Body of pancreas (tissue), 4 donors: ENCODE data around the gene ZNF425. TPM values are rescaled to one million over a fixed set of nuclear protein-coding genes. Genes with fewer than 3 reads are reported as not detected.

Source experiments
- ATAC-seq: fragments of 150-250 bp; one replicate; pipeline ENCODE4 v1.9.1; 2016
- DNase-seq, 4 donors: peaks; one replicate each; pipeline ENCODE4 v3.0.0-alpha.2; 2019
- H3K27ac ChIP-seq, 4 donors: fragments of 200-600 bp; sonication (generic); 1 replicate in 3 of 4; 2 replicates in 1 of 4; pipeline versions ENCODE4 v1.5.1 to v1.6.1; 2016 to 2019; ENCODE audit warnings: mild to moderate bottlenecking in 1 of 4, mixed read lengths in 1 of 4, moderate library complexity in 1 of 4
- H3K27me3 ChIP-seq, 2 donors: fragments of 200-600 bp; sonication (generic); one replicate each; pipeline ENCODE4 v1.6.0; 2016; ENCODE audit warnings: mild to moderate bottlenecking in 1 of 2
- H3K36me3 ChIP-seq, 2 donors: fragments of 200-600 bp; sonication (generic); replicated peaks in 1 of 2; 2 replicates each; pipeline ENCODE4 v1.5.1; 2016; ENCODE audit warnings: low read depth in 2 of 2; ENCODE audit not compliant: insufficient read depth in 1 of 2
- H3K4me1 ChIP-seq: fragments of 200-600 bp; sonication (generic); one replicate; pipeline ENCODE4 v1.6.0; 2016
- H3K4me3 ChIP-seq, 2 donors: fragments of 200-600 bp; sonication (generic); 1 replicate in 1 of 2; 2 replicates in 1 of 2; pipeline ENCODE4 v1.5.1; 2016 to 2019
- H3K9me3 ChIP-seq, 3 donors: fragments of 200-600 bp; sonication (generic); 1 replicate in 2 of 3; 2 replicates in 1 of 3; pipeline ENCODE4 v1.5.1; 2016
- POLR2A ChIP-seq, 3 donors: fragments of 450-650 bp; IDR thresholded peaks; one replicate each; pipeline ENCODE4 v1.6.1; 2016; ENCODE audit warnings: antibody characterized with exemption in 3 of 3, mild to moderate bottlenecking in 2 of 3
- WGBS, 2 donors: methylation state at CpG; one replicate each; pipeline ENCODE4 v1.1.5; 2017; 5-methylcytosine and 5-hydroxymethylcytosine counted together
- intact Hi-C: fragments of 100-400 bp; cut with DNase I; formaldehyde crosslinking; loops from one replicate; pipeline ENCODE4 v1.15.1; 2023
- total RNA-seq, 2 donors: library from RNA; depleted of rRNA; stranded (reverse); fragments of >200 nt; gene quantifications; one replicate each; pipeline ENCODE4 v1.1.0, GENCODE V29; 2016
- TF ChIP-seq, protein P1 (sequence below), 7 experiments: fragments of 450-650 bp in 4 of 7; fragments of 200-600 bp in 3 of 7; sonication (generic) in 3 of 7; IDR thresholded peaks; one replicate each; pipeline ENCODE4 v1.5.1; 2016 to 2019; ENCODE audit warnings: antibody characterized with exemption in 7 of 7

ZNF425 gene
- total RNA-seq, 2 donors from 2014 or later, result 0.33 to 1.6 TPM

GRCh38 chr7:149109969-149110368, 16.2 kb downstream of the ZNF425 start:
- DNase-seq (no peak), ATAC-seq (no peak)
- Histone ChIP-seq H3K27ac (no peak overlapping the region), H3K4me3 (no peak overlapping the region), H3K27me3 (no peaks in the 10 kb centered on the region), H3K36me3 (no peaks in the 10 kb centered on the region), H3K9me3 (no peaks in the 10 kb centered on the region), H3K4me1 (no peaks in the 10 kb centered on the region)
- intact Hi-C loops, result no loop called here
- 81 to 92% methylated on average over 5 to 12 of the region's 12 CpGs for WGBS, 2 donors
- TF ChIP-seq, protein P1, sequence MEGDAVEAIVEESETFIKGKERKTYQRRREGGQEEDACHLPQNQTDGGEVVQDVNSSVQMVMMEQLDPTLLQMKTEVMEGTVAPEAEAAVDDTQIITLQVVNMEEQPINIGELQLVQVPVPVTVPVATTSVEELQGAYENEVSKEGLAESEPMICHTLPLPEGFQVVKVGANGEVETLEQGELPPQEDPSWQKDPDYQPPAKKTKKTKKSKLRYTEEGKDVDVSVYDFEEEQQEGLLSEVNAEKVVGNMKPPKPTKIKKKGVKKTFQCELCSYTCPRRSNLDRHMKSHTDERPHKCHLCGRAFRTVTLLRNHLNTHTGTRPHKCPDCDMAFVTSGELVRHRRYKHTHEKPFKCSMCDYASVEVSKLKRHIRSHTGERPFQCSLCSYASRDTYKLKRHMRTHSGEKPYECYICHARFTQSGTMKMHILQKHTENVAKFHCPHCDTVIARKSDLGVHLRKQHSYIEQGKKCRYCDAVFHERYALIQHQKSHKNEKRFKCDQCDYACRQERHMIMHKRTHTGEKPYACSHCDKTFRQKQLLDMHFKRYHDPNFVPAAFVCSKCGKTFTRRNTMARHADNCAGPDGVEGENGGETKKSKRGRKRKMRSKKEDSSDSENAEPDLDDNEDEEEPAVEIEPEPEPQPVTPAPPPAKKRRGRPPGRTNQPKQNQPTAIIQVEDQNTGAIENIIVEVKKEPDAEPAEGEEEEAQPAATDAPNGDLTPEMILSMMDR (IDR thresholded peaks at IDR 0.05), result no peak
- no peak for TF ChIP-seq POLR2A (IDR thresholded peaks at IDR 0.05)

- H3K4me1 ChIP-seq, result no peaks in the 10 kb centered on the region
- no peaks in the 10 kb centered on the region for H3K27me3 ChIP-seq
- H3K9me3 ChIP-seq, result no peaks in the 10 kb centered on the region
- H3K4me3 ChIP-seq, result no peak overlapping the region
- peaks cover 0 to 3% of the 10 kb centered on the region in 2 donors for H3K36me3 ChIP-seq
- WGBS, 2 donors, result 95 to 100% methylated on average over 2 to 18 of the region's 25 CpGs
- intact Hi-C loops, result no loop called here
- TF ChIP-seq, protein P1 (IDR thresholded peaks at IDR 0.05), result no peak
- TF ChIP-seq POLR2A (IDR thresholded peaks at IDR 0.05), result no peak
- ATAC-seq (no peak), DNase-seq (no peak)
- no peak overlapping the region for H3K27ac ChIP-seq
Observed at GRCh38 chr7:149104749-149105148, 21.4 kb downstream of the ZNF425 start.

- TF ChIP-seq POLR2A (IDR thresholded peaks at IDR 0.05), result no peak
- TF ChIP-seq, protein P1 (IDR thresholded peaks at IDR 0.05), result no peak
- H3K27me3 ChIP-seq, result no peaks in the 10 kb centered on the region
- WGBS, 2 donors, result 93 to 96% methylated on average over 34 to 35 of the region's 35 CpGs
- DNase-seq (no peak), ATAC-seq (no peak)
- no peaks in the 10 kb centered on the region for H3K9me3 ChIP-seq
- no peak overlapping the region for H3K4me3 ChIP-seq
- no peaks in the 10 kb centered on the region for H3K4me1 ChIP-seq
- no peak overlapping the region for H3K27ac ChIP-seq
- peaks cover 0 to 3% of the 10 kb centered on the region in 2 donors for H3K36me3 ChIP-seq
- intact Hi-C loops, result no loop called here
Observed at GRCh38 chr7:149104214-149104613, 21.9 kb downstream of the ZNF425 start.

DNA sequence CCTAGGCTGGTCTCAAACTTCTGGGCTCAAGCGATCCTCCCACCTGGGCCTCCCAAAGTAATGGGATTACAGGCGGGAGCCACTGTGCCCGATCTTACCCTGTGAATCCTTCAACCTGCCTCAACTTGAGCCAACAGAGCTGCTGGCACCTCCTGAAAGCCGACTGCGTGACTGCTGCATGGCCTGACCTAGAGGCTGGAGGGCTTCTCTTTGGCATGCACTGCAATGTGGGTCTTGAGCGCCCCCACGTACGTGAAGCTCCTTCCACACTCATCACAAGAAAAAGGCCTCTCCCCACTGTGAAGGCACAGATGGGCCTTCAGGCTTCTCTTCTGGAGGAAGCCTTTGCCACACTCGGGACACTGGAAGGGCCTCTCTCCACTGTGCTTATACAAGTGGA, 22.7 kb downstream of the ZNF425 start:
- Histone ChIP-seq H3K27ac (no peak overlapping the region), H3K27me3 (no peaks in the 10 kb centered on the region), H3K36me3 (peaks cover 0 to 3% of the 10 kb centered on the region in 2 donors), H3K4me3 (no peak overlapping the region), H3K9me3 (no peaks in the 10 kb centered on the region), H3K4me1 (no peaks in the 10 kb centered on the region)
- DNase-seq, result no peak
- intact Hi-C loops, result no loop called here
- 83 to 93% methylated on average over 2 to 9 of the region's 9 CpGs for WGBS, 2 donors
- no peak for TF ChIP-seq POLR2A (IDR thresholded peaks at IDR 0.05)
- TF ChIP-seq, protein P1 (IDR thresholded peaks at IDR 0.05), result no peak
- ATAC-seq, result no peak

DNA sequence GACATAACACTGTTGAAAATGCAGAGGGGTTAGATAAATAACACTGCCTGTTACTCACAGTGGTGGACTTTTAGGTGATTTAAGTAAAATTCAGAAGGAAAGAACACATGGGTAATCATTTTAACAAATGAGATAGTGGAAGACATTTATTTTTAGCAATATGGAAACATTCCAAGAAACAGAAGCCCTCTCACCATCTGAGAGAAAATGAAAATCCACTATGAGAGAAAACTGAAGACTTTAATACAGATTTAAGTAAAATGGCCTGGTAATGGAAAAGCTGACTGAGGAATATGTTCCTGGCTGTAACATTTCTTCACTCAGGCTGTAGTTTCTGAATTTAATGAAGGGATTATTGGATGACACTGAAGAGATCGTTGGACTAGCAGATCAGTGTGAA, 23.5 kb downstream of the ZNF425 start:
- H3K36me3 ChIP-seq, result peaks cover 0 to 3% of the 10 kb centered on the region in 2 donors
- H3K4me1 ChIP-seq, result no peaks in the 10 kb centered on the region
- intact Hi-C loops, result no loop called here
- no peak for DNase-seq
- H3K27me3 ChIP-seq, result no peaks in the 10 kb centered on the region
- TF ChIP-seq POLR2A (IDR thresholded peaks at IDR 0.05), result no peak
- TF ChIP-seq, protein P1 (IDR thresholded peaks at IDR 0.05), result no peak
- WGBS, 2 donors, result 63 to 65% methylated on average over 1 of the region's 1 CpG
- H3K27ac ChIP-seq, result no peak overlapping the region
- ATAC-seq, result no peak
- no peak overlapping the region for H3K4me3 ChIP-seq
- no peaks in the 10 kb centered on the region for H3K9me3 ChIP-seq
